Mucosa of gallbladder (tissue), 1 donor: ENCODE data around the gene CRIM1. TPM values are rescaled to one million over a fixed set of nuclear protein-coding genes. Genes with fewer than 3 reads are reported as not detected.

Source experiments
- DNase-seq: peaks from one replicate; pipeline ENCODE4 v3.0.0-alpha.2; 2020; ENCODE audit warnings: low spot score
- total RNA-seq: library from RNA; stranded (reverse); gene quantifications from one replicate; pipeline ENCODE4 v1.2.1, GENCODE V29; 2021
- donor health status: DM: no; HTN: no; CAD: no.

The CRIM1 gene
- total RNA-seq, 1 donor from 2014 or later = 153 TPM

DNA sequence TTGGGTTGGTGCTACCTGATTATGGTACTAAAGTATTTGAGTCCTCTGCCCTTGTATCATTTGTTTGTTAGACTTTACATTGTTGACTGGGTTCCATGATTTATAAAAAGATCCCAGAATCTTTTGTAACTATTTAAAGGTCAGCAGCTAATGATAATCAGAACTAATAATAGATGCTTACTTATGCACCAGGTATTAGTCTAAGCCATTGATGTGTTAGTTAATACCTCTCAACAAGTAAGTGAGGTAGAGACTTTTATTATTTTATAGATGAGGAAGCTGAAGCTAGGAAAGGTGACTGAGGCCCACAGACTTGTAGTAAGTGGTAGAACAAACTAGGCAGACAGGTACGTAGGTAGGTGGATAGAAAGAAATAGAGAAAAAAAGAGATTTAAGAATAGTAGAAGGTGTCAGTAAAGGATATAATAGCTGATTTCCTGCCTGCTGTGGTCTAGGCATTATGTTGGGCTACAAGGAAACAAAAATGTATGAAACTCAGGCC, 68.1 kb downstream of the CRIM1 start:
- DNase-seq = no peak

DNA sequence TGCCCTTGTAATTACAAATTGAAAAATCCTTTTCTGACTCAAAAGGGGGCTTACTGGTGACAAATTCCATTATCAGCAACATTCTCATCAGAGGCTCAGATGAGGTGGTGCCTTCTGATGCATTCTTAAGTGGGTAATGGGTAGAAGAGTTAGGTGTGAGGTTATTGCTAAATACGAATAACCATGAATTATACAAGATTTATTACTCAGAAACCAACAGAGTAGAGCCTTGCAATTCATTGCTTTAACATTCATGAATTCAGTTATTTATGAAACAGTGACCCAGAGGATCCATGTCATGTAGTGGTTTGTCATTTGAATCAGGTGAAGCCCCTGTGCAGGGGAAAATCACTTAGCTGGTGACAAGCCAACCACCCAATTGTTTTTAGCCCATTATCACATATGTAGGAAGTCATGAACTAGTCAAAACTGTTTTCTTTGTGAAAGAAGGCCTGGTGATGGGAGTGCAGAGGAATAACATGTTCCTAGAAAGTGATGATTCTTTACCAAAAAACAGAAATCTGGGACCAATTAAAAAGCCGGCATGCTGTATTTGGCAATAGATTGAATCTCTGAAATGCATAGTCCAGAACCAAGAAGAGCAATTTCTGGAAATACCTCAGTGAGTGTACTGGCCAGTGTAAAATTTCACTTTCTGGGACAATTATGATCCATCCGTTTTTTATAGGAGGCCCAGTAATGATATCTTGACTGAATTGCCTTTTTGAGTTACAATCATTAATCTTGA, 70.2 kb downstream of the CRIM1 start:
- DNase-seq = no peak

DNA sequence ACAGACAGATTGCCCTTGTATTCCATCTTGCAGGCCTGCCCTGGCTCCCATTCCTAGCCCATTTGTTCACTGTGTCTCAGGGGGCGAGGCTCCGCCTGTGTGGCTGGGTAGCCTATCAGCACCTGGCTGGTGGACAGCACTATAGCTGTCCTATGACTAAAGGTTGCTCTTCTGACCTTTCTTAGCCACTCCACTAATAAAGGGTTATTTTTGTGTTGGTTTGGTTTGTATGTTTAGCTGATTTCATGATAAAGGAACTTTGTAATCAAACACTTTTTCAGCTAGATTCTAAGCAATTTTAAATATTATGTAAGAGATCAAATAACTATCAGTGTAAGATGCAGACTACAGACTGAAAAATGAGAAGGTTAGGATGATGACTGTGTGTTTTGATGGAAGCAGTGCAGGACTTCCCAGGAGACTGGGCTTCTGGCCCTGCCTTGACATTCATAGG, 72.2 kb downstream of the CRIM1 start:
- DNase-seq = no peak

DNA sequence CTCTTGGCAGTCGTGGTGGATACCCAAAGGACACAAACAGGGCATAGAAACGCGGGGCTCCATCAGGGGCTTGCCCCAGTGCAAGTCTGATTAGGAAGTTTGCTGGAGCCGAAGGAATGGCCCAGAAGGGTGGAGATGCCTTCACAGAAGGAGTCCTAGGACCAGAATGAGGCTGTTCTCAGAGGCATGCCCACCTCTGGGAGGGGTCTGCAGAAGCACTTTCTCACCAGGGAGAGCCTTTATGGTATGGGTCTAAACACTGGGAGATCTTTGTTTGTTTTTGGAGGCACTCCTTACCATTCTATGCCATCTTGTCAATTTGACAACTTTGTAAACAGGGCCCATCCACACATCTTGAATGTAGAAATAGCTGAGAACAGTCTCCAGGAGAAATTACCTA, 75.0 kb downstream of the CRIM1 start:
- DNase-seq = no peak

DNA sequence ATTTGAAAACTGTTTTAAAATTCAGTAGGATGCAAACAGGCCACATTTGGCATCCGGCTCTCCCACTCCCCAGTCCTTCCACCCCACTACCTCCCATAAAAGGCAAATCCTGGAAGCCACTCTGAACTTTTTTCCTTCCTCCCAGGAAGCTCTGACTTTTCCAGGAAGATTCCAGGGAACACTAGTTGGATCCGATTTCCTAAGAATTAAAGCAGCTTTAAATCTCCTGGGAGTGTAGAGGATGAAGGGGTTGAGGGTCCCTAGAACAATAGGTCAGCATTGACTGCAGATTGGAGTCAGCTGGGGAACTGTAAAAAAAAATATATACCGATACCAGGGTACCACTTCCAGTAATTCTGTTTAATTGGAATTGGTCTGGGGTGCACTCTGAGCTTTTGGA, 76.9 kb downstream of the CRIM1 start:
- DNase-seq = no peak

DNA sequence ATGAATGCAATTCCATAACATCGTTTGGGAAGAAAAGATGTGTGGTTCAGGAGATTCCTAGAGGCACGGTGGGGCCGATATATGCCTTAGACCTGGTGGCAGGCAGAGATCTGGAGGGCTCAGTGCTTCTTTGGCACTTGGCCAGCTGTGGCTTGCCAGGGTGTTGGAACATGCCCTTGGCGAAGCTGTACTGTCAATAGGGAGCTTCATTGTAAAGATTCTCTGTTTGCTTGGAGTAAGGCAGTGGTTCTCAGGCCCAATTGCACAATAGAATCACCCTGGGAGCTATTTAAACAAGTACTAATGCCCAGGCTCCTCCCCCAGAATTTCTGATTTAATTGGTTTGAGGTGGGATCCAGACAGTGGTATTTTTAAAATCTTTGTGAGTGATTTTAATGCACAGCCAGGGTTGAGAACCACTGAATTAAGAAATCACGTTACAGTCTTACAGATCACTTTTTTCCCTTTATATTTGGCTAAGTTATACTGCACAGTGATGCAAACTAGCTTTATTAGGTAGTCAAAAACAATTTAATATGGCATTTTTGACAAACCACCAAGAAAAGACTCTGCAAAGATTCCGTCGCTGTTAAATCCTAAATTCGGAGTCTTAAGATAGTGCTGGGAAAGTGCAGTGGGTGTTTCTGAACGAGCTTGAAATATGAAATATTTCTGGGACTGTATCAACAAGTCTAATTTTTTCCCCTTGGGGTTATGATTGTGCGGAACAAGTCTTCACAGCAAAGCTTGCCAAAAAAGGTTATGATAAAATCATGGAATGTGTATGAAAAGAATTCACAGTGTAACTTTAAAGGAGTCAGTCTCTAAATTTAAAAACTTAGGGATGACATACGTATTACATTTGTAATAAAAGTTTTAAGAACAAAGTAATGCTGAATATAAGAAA, 78.0 kb downstream of the CRIM1 start:
- no peak for DNase-seq

DNA sequence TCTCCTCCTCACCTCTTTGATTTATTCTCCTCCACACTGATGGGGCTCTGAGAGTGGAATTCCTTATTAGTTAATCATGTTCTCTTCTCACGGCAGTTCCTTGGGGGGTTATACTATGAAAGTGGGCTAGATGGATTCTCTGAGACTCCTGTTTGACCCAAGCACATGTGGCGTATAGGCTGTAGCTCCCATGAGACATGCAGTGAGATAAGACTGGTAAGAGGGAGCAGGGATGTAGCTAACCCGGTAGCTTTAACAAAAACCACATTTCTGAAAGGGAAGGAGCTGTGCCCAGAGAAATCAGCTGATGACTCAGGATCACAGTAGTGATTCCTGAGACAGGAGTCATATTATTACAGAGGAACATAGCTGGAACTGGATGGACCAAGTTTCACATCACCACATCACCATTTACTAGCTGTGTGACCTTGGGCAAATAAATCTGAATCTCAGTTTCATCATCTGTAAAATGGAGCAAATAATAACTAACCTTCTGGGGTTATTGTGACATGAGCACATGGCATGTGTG, 82.9 kb downstream of the CRIM1 start:
- no peak for DNase-seq

DNA sequence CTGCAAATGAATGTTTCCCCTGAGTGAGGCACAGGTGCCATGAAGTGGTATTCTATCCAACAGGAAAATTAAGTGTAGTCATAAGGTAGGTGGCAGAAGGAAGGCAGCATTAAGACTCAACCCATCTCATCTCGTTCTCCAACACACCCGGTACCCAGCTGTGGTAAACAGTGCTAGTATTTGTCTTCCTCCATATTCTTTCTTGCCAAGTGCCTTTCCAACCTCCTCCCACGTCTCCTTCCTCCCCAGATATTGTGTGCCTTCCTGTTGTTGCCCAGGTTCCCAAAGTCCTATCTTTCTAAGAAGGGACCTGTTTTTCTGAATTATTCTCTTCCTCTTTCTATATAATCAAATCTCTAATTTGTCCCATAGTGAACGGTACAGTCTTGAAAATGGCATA, 83.5 kb downstream of the CRIM1 start:
- no peak for DNase-seq

DNA sequence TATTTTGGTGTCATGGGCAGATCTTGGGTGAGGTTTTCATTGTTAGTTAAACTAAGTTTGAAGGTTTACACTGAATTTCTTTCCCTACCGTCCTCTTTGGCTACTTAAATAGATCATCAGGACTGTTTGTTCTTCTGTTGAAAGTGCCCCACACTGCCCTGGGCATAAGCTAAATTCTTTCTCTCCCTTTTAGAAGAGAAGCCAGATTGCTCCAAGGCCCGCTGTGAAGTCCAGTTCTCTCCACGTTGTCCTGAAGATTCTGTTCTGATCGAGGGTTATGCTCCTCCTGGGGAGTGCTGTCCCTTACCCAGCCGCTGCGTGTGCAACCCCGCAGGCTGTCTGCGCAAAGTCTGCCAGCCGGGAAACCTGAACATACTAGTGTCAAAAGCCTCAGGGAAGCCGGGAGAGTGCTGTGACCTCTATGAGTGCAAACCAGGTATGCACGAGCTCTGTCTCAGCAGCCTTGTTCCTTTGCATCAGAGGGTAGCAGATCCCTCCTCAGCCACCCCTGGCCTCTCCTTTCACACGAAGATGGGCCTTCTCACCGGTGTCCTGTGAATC, 85.6 kb downstream of the CRIM1 start:
- no peak for DNase-seq

DNA sequence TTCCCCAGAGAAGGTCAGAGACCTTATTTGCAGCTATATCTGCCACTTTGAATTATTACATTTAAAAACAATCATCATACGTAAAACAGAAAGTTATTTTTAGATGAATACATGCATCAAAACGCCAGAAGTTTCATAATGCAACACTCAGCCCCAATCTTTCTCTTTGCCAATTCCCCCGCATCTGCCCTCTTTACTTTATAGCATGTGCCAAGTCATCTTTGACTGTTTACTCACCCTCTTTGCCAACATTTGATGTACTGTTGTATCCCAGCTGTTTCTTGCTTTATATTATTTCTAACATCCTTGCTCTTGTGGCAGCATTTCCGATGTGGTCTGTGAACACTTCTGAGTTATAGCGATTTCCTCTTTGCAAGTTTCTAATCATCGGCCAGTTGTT, 86.2 kb downstream of the CRIM1 start:
- no peak for DNase-seq

DNA sequence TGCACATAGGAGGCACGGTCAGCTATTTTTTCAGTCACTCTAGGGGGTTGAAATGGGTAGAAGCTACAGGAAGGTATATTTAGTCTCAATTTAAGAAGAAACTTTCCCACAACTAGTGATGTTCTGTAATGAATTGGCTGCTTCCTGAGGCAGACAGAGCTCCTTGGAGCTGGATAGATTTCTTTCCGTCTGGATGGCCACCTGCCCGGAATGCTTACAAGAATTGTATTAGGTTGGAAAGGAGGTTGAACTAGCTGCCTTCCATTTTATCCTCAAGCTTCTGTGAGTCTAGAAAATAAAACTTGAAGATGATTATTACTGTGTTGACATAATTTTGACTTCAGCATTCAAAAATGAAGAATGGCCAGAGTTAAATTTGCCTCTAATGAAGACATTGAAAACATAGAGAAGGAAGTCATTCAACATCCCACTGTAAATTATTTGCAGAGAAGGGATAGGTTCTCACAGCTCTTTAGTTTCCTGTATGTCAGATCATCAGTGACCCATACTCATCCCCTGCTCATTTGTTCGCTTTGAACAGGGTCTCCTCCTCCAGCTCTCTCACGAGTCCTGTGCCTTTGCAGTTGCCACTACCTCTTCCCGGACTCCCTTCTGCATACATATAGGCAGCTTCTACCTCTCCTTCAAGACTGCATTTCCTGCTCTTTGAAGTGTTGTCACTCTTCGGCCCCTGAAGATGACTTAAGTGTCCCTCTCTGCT, 88.8 kb downstream of the CRIM1 start:
- no peak for DNase-seq

DNA sequence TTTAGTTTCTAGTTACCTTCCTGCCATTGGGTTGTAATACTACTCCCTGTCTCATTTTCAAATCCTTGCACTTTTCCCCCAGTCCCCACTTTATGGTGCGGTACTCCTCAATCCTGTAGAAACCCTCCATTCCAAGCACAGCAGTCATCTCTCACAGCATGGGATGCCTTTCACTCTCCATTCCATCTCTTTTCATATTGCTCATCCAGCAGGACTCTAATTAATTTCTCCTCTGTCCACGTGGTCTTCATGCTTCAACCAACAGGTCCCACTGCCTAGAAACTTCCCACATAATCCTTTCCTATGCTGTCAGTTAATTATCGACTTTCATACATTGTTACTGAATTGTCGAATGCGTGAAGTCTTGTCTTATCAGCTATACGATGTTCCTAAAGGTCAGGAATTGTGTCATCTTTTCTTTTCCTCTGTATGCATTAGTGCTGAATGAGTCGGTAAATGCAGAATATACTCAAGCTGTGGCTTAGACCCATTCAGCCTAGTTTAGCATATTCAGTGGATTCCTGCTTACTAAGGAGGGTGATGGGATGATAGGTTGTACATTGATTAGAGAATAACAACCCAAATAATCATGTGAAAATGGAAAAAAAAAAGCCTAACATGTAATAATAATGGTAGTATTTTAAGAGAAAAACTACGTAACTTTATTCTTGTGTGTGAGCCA, 89.7 kb downstream of the CRIM1 start:
- DNase-seq = no peak

DNA sequence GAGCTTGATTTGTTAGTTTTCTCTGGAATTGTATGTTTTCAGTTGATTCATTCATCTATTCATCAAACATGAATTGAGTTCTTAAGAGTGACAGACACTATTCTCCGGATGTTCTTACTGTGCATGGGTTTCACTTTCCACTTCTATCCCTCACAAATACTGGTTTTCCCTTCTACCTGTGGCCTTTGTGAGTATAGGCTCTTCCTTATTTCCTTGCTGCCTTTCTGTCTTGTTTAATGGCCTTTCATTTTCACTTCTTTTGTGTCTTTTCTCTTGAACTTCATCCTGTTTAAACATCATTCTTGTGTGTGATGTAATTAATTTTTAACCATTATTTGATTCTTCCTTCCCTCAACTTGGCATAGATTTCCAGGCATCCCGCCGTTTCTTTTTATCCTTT, 90.7 kb downstream of the CRIM1 start:
- DNase-seq = no peak

DNA sequence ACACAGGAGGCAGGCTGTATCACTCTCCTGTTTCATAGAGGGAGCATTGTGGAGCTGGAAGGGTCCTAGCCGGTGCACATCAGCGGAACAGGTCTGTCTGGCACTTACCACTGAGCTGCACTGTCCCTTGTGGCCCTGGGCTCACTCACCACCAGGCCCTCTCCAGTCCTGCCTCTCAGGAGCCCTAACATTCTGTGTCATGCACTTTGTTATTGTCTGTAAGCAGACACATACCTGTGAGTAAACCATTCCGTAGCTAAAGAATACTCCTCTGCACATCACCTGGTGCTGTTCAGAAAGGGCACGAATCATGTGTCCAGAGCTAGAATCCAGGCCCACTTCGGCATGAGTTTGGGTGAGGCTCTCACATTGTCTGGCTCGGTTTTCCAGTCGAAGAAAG, 93.6 kb downstream of the CRIM1 start:
- DNase-seq = no peak

DNA sequence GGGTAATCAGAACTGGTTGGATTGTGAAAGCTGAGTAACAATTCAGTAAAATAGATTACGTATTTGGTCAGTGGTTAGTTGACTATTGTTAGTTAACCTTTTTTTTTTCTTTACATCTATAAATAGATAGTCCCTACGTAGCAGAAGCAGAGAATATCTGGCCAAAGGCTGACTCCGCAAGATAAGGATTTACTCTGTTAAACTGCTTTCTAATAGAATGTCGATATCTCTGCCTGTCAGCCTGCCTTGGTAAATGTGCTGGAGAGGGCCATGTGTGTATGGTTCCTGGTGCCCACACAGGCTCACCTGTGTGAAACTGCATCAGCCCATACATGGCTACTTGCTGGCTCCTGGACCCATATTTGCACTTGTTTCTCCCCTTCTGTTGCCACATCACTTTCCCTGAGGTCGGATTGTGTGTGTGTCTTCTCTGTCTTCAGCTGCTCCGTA, 94.4 kb downstream of the CRIM1 start:
- DNase-seq = peak; percentile 41

DNA sequence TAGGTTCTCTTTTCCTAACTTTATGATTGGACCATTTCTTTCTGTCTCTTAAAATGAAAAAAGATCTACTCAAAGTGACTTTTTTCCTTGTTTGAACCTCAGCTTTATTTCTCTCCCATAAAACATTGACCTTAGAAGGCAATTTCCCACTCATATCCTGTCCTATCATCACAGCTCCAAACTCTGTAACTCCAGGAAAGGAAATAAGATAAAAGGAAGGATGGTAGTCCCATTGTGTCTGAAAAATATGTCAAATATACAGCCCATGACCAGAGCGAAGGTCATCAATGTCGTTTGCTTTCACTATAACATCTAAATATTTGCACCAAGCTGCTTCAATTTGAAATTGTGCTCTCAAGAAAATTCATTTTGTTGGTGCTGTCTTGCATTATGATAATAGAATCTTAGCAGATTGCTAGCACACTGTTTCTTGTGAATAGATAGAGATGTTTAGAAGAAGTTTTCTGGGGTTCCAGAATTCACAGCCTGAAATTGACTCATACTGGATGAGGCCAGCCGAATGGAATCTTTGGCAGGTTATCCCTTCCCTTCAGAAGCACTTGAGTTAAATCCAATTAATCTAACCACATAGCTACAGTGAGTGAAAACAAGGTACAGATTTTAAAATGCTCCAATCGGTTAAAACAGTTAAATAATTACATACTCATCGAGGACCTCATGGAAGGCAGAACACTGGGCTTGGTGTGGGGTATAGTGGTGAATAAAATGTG, 95.1 kb downstream of the CRIM1 start:
- no peak for DNase-seq

DNA sequence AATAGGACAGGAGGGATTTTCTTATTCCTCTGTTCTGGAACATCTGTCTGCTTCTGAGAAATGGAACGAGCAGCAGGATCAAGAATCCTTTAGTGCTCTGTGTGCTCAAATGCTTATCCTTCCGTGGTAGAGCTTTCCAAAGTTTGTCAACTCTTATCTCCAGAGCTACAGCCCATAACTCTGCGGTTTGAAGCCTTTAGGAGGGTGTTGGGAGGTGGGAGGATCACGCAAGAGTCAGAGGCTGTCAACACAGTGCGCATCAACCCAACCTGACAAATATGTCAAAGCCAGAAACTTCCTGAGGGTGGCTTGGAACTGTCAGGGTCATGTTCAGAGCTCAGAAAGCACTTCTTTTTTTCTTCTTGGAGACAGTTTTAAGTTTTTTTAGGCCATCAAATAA, 95.9 kb downstream of the CRIM1 start:
- DNase-seq = no peak

DNA sequence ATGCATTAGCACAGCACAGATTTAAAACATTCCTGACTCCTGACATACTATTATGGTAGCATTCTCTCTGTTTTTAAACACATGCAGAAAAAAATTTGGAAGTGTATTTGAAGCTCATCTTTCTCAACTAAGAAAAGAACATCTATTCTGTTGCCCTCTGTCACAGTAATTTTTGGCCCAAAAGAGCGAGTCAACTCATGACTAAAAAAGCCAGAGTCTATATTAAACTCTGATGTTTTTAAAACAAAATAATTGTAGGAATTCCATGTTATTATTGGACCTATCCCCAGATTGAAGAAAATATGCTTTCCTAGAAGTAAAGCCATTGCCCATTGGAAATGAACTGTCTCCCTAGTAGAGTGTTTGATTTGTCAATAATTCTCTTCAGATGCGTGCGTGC, 96.7 kb downstream of the CRIM1 start:
- DNase-seq = no peak

DNA sequence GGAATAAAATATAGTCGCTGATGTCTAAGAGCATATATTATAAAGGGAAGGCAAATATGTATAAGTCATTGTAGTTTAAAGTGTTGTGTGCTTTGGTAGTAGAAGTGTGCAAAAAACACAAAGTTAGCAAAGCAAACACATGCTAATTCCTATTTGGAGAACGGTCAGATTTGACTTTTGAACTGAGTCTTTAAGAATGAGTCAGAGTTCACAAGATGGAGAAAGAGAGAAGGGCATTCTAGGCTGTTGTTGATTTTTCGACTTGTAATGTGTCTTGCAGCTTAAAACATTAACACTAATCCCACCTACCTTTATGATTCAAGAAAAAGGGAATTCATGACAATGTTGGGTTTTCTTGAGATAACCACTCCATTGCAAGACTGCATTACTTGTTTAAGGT, 98.1 kb downstream of the CRIM1 start:
- DNase-seq = no peak

DNA sequence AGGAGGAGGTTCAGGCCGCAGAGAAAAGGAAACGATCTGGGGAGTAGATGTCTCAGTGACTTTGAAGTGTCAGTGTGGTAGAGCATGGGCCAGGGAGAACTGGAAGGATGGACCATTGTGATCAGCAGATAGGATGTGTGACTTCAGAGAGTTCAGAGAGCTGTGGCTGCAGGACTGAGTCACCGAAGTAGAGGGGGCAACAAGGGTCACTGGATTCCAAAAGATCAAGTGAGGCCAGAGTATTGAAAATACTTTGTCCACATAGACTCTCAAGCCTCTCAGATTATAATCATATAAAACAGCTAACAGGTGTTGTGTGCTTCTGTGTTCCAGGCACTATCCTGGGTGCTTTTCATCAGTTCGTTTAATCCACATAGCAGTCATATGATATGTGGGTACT, 99.4 kb downstream of the CRIM1 start:
- no peak for DNase-seq
